Endothelial cell of umbilical vein (primary cell): Measurements from ENCODE around the gene SEMA4A. TPM values are rescaled to one million over a fixed set of nuclear protein-coding genes. Genes with fewer than 3 reads are reported as not detected.

Source experiments
- BruUV-seq: library from RNA; stranded (reverse); fragments of 400-500 nt; replicated peaks from 2 replicates; lab custom pipeline; 2021; lab: Mats Ljungman, UMichigan
- CTCF ChIA-PET: fragments of 300-600, 350-600 bp; sonication (Branson Sonifier 250); formaldehyde crosslinking; loops from one replicate; lab custom pipeline; 2021; ENCODE audit warnings: antibody characterized with exemption, inconsistent platforms; lab: Charles Lee
- POLR2A ChIA-PET: fragments of 300-600, 350-600 bp; sonication (Branson Sonifier 250); formaldehyde crosslinking; loops from one replicate; lab custom pipeline; 2021; ENCODE audit warnings: antibody characterized with exemption, inconsistent platforms; lab: Charles Lee
- DNase-seq: peaks from one replicate; pipeline ENCODE4 v3.0.0-alpha.2; 2011; ENCODE audit warnings: low read depth, low spot score
- FAIRE-seq: peaks from 2 replicates; lab custom pipeline; 2011; peaks lifted over from hg19 to GRCh38; lab: Jason Lieb, UNC
- H2AFZ ChIP-seq: 2 replicates; pipeline ENCODE4 v1.6.0; 2012; ENCODE audit warnings: low read depth, low read length, control low read depth, inconsistent platforms
- H3K27ac ChIP-seq: 2 replicates; pipeline ENCODE4 v1.5.1; 2011; ENCODE audit warnings: low read depth, mild to moderate bottlenecking, control low read depth, low read length, moderate library complexity; ENCODE audit not compliant: insufficient read depth
- H3K27me3 ChIP-seq, 2 experiments: 2 replicates each; pipeline versions ENCODE4 v1.6.0 to v1.6.1; 2011; ENCODE audit warnings: low read length in 2 of 2, mixed read lengths in 1 of 2; ENCODE audit not compliant: control insufficient read depth in 2 of 2, insufficient read depth in 2 of 2
- H3K36me3 ChIP-seq, 2 experiments: 2 replicates in 1 of 2; 3 replicates in 1 of 2; pipeline ENCODE4 v1.5.1; 2011; ENCODE audit warnings: low read length in 2 of 2, mild to moderate bottlenecking in 1 of 2, moderate library complexity in 1 of 2; ENCODE audit not compliant: control insufficient read depth in 2 of 2, insufficient read depth in 2 of 2; ENCODE audit errors: extremely low read depth in 1 of 2
- H3K4me1 ChIP-seq: 3 replicates; pipeline ENCODE4 v1.5.1; 2011; ENCODE audit warnings: mild to moderate bottlenecking, low read length; ENCODE audit not compliant: control insufficient read depth, insufficient read depth; ENCODE audit errors: extremely low read depth
- H3K4me2 ChIP-seq: 2 replicates; pipeline ENCODE4 v1.6.1; 2011; ENCODE audit warnings: low read length, control low read depth, mixed read lengths; ENCODE audit not compliant: insufficient read depth
- H3K4me3 ChIP-seq, 3 experiments: fragments of 200-600 bp in 1 of 3; sonication (generic), shearing (Covaris generic) in 1 of 3; replicated peaks in 1 of 3; 2 replicates each; pipeline ENCODE4 v1.5.1; 2011 to 2016; ENCODE audit warnings: control low read depth in 3 of 3, low read length in 3 of 3, mild to moderate bottlenecking in 2 of 3, inconsistent platforms in 1 of 3, low read depth in 1 of 3, moderate library complexity in 1 of 3; ENCODE audit not compliant: insufficient read depth in 1 of 3
- H3K79me2 ChIP-seq: 2 replicates; pipeline ENCODE4 v1.6.0; 2012; ENCODE audit warnings: low read length, inconsistent platforms; ENCODE audit not compliant: control insufficient read depth, insufficient read depth
- H3K9ac ChIP-seq: replicated peaks from 2 replicates; pipeline ENCODE3; 2011; ENCODE audit warnings: low read length, control low read depth; ENCODE audit not compliant: insufficient read depth; ENCODE audit errors: extremely low read depth
- H3K9me1 ChIP-seq: replicated peaks from 3 replicates; pipeline ENCODE4 v1.6.0; 2011; ENCODE audit warnings: mild to moderate bottlenecking, low read length; ENCODE audit not compliant: control insufficient read depth, insufficient read depth; ENCODE audit errors: extremely low read depth
- H3K9me3 ChIP-seq: replicated peaks from 2 replicates; pipeline ENCODE4 v1.5.1; 2012; ENCODE audit warnings: low read length, inconsistent platforms; ENCODE audit not compliant: control insufficient read depth, insufficient read depth
- H4K20me1 ChIP-seq: replicated peaks from 2 replicates; pipeline ENCODE3; 2011; ENCODE audit warnings: mild to moderate bottlenecking, low read length; ENCODE audit not compliant: control insufficient read depth, insufficient read depth; ENCODE audit errors: extremely low read depth
- CTCF ChIP-seq, 2 donors: IDR thresholded peaks; 1 replicate in 1 of 2; 2 replicates in 1 of 2; pipeline ENCODE4 v1.5.1; 2011; ENCODE audit warnings: low read length in 2 of 2, mild to moderate bottlenecking in 2 of 2, moderate library complexity in 2 of 2, control low read depth in 1 of 2, inconsistent platforms in 1 of 2, low read depth in 1 of 2; ENCODE audit not compliant: insufficient read depth in 1 of 2; ENCODE audit errors: extremely low read depth in 1 of 2
- EZH2 ChIP-seq: IDR thresholded peaks from 2 replicates; pipeline ENCODE4 v1.6.1; 2012; ENCODE audit warnings: borderline replicate concordance, low read depth, mild to moderate bottlenecking, moderate library complexity, low read length, inconsistent platforms; ENCODE audit not compliant: severe bottlenecking
- FOS ChIP-seq: IDR thresholded peaks from 2 replicates; pipeline ENCODE4 v1.6.1; 2011; ENCODE audit warnings: mild to moderate bottlenecking, low read length, moderate library complexity, borderline replicate concordance; ENCODE audit not compliant: insufficient read depth
- GATA2 ChIP-seq: IDR thresholded peaks from 2 replicates; pipeline ENCODE4 v1.7.0; 2011; ENCODE audit warnings: low read depth, mild to moderate bottlenecking, moderate library complexity, mixed read lengths, low read length; ENCODE audit not compliant: insufficient read length, insufficient read depth
- JUN ChIP-seq: IDR thresholded peaks from 2 replicates; pipeline ENCODE4 v1.6.1; 2011; ENCODE audit warnings: borderline replicate concordance, low read depth; ENCODE audit not compliant: insufficient read length, insufficient read depth
- MAX ChIP-seq: IDR thresholded peaks from 2 replicates; pipeline ENCODE4 v1.6.1; 2011; ENCODE audit not compliant: insufficient read depth, insufficient read length
- MYC ChIP-seq: IDR thresholded peaks from one replicate; pipeline ENCODE4 v1.6.1; 2011; ENCODE audit warnings: mild to moderate bottlenecking, low read depth, low read length
- POLR2A ChIP-seq: IDR thresholded peaks from 2 replicates; pipeline ENCODE4 v1.6.1; 2012; ENCODE audit warnings: low read depth, mild to moderate bottlenecking, control low read depth, low read length
- POLR2AphosphoS5 ChIP-seq: IDR thresholded peaks from 2 replicates; pipeline ENCODE4 v1.6.1; 2012; ENCODE audit warnings: low read depth, mild to moderate bottlenecking, control low read depth, low read length, moderate library complexity; ENCODE audit not compliant: insufficient read depth
- dilution Hi-C: fragments of 300-500 bp; cut with MboI; formaldehyde crosslinking; loops from one replicate; pipeline ENCODE4 v1.15.0; 2019; ENCODE audit warnings: low sequenced_read_pairs; ENCODE audit not compliant: extremely low pct_ligation_motif_present
- intact Hi-C: fragments of 100-400 bp; cut with micrococcal nuclease; formaldehyde crosslinking; loops from one replicate; pipeline ENCODE4 v1.10.0; 2022
- polyA plus RNA-seq, 4 experiments: library from polyadenylated mRNA; depleted of rRNA in 3 of 4; stranded (reverse) in 3 of 4; unstranded in 1 of 4; fragments of >200 nt; gene quantifications; 2 replicates each; pipeline versions ENCODE4 v1.2.1 to v1.2.3, GENCODE V29; 2011 to 2012; ENCODE audit warnings: missing spikeins in 1 of 4
- total RNA-seq: library from RNA; stranded (reverse); gene quantifications from 2 replicates; pipeline ENCODE4 v1.2.3, GENCODE V29; 2021

The SEMA4A gene
- total and polyA plus RNA-seq, 2 donors (not counting 3 experiments of a cell fraction or from before 2014, with no cell fraction given) = 1.5 to 1.6 TPM

- no peak overlapping the region for H3K4me3 ChIP-seq
- no TSS peak for BruUV-seq
Observed at GRCh38 chr1:156113282-156113950, 40.0 kb upstream of the SEMA4A start.

GRCh38 chr1:156114101-156114918 lies 39.1 kb upstream of the SEMA4A start, which contains the start of gene LMNA:
Gene LMNA (plus strand): TSS chr1:156114711. CDS start chr1:156114919, 208 bp downstream.
- no peaks in the 10 kb centered on the region for H3K36me3 ChIP-seq
- H3K9me3 ChIP-seq = no peaks in the 10 kb centered on the region
- no peaks in the 10 kb centered on the region for H3K27me3 ChIP-seq
- peak within 1 kb of the TSS; percentile 78 for H3K4me2 ChIP-seq
- intact Hi-C loops (loop anchor here (1.0 kb wide), 4 partner anchors 8 to 17 kb away; no protein-coding TSS in a partner anchor), dilution Hi-C loops (no loop called here)
- no TSS peak for BruUV-seq
- ChIA-PET CTCF (interaction anchor here (1.4 to 13.3 kb wide), 5 partner anchors 9 to 111 kb away, joined by 4 to 283 read pairs (median 18); no protein-coding TSS in a partner anchor), POLR2A (interaction anchor here (1.8 to 3.7 kb wide), 5 partner anchors 8 to 14 kb away, joined by 7 to 55 read pairs (median 14); no protein-coding TSS in a partner anchor)
- DNase-seq = peak; percentile 92
- no peaks in the 10 kb centered on the region for H4K20me1 ChIP-seq
- TF ChIP-seq JUN (peak; percentile 96), GATA2 (no peak), MYC (peak; percentile 95), MAX (peak; percentile 57), EZH2 (no peak), CTCF (IDR thresholded peaks at IDR 0.05; ENCODE audit: extremely low read depth in 1 of 2, insufficient read depth in 1 of 2, low read depth in 1 of 2, low read length in 2 of 2) (no peak), POLR2A (peak; percentile 98), POLR2AphosphoS5 (peak; percentile 99), FOS (peak; percentile 98)
- H3K4me3 ChIP-seq = peak within 1 kb of the TSS; percentile 40 to 97 (median 78)
- H3K27ac ChIP-seq = peak within 1 kb of the TSS; percentile 73
- no peaks in the 10 kb centered on the region for H3K9me1 ChIP-seq
- peak within 1 kb of the TSS; percentile 40 for H2AFZ ChIP-seq
- H3K9ac ChIP-seq = peak within 1 kb of the TSS; percentile 88
- peak; percentile 97 for FAIRE-seq
- peaks cover 24% of the 10 kb centered on the region for H3K4me1 ChIP-seq
- H3K79me2 ChIP-seq = peaks cover 46% of the 10 kb centered on the region

More at GRCh38 chr1:156113282-156113950, 40.0 kb upstream of the SEMA4A start:
- dilution Hi-C loops (no loop called here), intact Hi-C loops (no loop called here)
- Histone ChIP-seq H3K9me1 (no peaks in the 10 kb centered on the region), H3K4me1 (peaks cover 18% of the 10 kb centered on the region), H3K27me3 (no peaks in the 10 kb centered on the region), H3K9ac (peak overlapping the region; percentile 12), H4K20me1 (no peaks in the 10 kb centered on the region), H3K4me2 (no peak overlapping the region), H3K79me2 (peaks cover 39% of the 10 kb centered on the region), H2AFZ (no peak overlapping the region), H3K36me3 (no peaks in the 10 kb centered on the region), H3K9me3 (no peaks in the 10 kb centered on the region), H3K27ac (peak overlapping the region; percentile 73)
- ChIA-PET CTCF (interaction anchor here (1.4 to 13.3 kb wide), 5 partner anchors 10 to 112 kb away, joined by 4 to 283 read pairs (median 18); no protein-coding TSS in a partner anchor), POLR2A (interaction anchor here (1.8 to 3.7 kb wide), 4 partner anchors 10 to 15 kb away, joined by 10 to 55 read pairs (median 16); no protein-coding TSS in a partner anchor)
- DNase-seq (no peak), FAIRE-seq (no peak)
- TF ChIP-seq JUN = no peak
